SK-N-SH (cell line): ENCODE measurements around the gene SH3PXD2A. TPM values are rescaled to one million over a fixed set of nuclear protein-coding genes. Genes with fewer than 3 reads are reported as not detected.

Experiments used
- CTCF ChIA-PET: fragments of 300-600, 350-600 bp; formaldehyde crosslinking; extraction: SDS; loops from one replicate; lab custom pipeline; 2021; lab: Yijun Ruan, JAX
- POLR2A ChIA-PET: fragments of 350-600 bp; sonication (Branson Sonifier 250); formaldehyde crosslinking; extraction: SDS; loops from one replicate; lab custom pipeline; 2020; ENCODE audit warnings: antibody characterized with exemption, inconsistent platforms; lab: Yijun Ruan, JAX
- DNase-seq: peaks from one replicate; pipeline ENCODE4 v3.0.0; 2012
- H2AFZ ChIP-seq: fragments of 200-600 bp; sonication (generic); 2 replicates; pipeline ENCODE4 v1.8.1; 2016; ENCODE audit warnings: antibody characterized with exemption, mild to moderate bottlenecking, low read depth
- H3F3A ChIP-seq: fragments of 200-600 bp; sonication (generic); replicated peaks from 2 replicates; pipeline ENCODE3; 2016; ENCODE audit warnings: antibody characterized with exemption, mild to moderate bottlenecking; ENCODE audit not compliant: insufficient read depth
- H3K27ac ChIP-seq, 2 experiments: fragments of 200-500 bp in 1 of 2; fragments of 200-600 bp in 1 of 2; sonication (Bioruptor generic) in 1 of 2; sonication (generic), shearing (Covaris generic) in 1 of 2; 2 replicates each; pipeline versions ENCODE4 v1.5.1 to v1.6.1; 2014 to 2016; ENCODE audit warnings: low read depth in 2 of 2, inconsistent platforms in 1 of 2, low read length in 1 of 2, mild to moderate bottlenecking in 1 of 2, mixed read lengths in 1 of 2
- H3K27me3 ChIP-seq: fragments of 200-600 bp; sonication (generic), shearing (Covaris generic); 2 replicates; pipeline ENCODE4 v1.6.1; 2016; ENCODE audit warnings: mixed run types; ENCODE audit not compliant: insufficient read depth
- H3K36me3 ChIP-seq, 2 experiments: fragments of 200-500 bp in 1 of 2; fragments of 200-600 bp in 1 of 2; sonication (Bioruptor generic) in 1 of 2; sonication (generic) in 1 of 2; replicated peaks in 1 of 2; 2 replicates each; pipeline versions ENCODE3 to v1.5.1; 2014 to 2016; ENCODE audit warnings: low read length in 1 of 2, mild to moderate bottlenecking in 1 of 2; ENCODE audit not compliant: insufficient read depth in 2 of 2, control insufficient read depth in 1 of 2
- H3K4me1 ChIP-seq, 2 experiments: fragments of 200-500 bp in 1 of 2; fragments of 200-600 bp in 1 of 2; sonication (Bioruptor generic) in 1 of 2; sonication (generic), shearing (Covaris generic) in 1 of 2; 2 replicates each; pipeline versions ENCODE4 v1.5.1 to v1.6.1; 2014 to 2016; ENCODE audit warnings: low read depth in 1 of 2, low read length in 1 of 2, mixed run types in 1 of 2; ENCODE audit not compliant: insufficient read depth in 2 of 2, control insufficient read depth in 1 of 2
- H3K4me2 ChIP-seq: fragments of 200-600 bp; sonication (generic), shearing (Covaris generic); 2 replicates; pipeline ENCODE4 v1.6.1; 2017; ENCODE audit warnings: mixed run types
- H3K4me3 ChIP-seq, 2 experiments: fragments of 200-500 bp in 1 of 2; fragments of 200-600 bp in 1 of 2; sonication (Bioruptor generic) in 1 of 2; sonication (generic), shearing (Covaris generic) in 1 of 2; 2 replicates each; pipeline versions ENCODE4 v1.5.1 to v1.8.1; 2014 to 2016; ENCODE audit warnings: low read depth in 2 of 2, inconsistent platforms in 1 of 2, low read length in 1 of 2, mild to moderate bottlenecking in 1 of 2, mixed read lengths in 1 of 2, moderate library complexity in 1 of 2
- H3K79me2 ChIP-seq: fragments of 200-600 bp; sonication (generic); 2 replicates; pipeline ENCODE4 v1.8.1; 2017; ENCODE audit warnings: mild to moderate bottlenecking; ENCODE audit not compliant: insufficient read depth
- H3K9ac ChIP-seq: fragments of 200-600 bp; sonication (generic); 2 replicates; pipeline ENCODE4 v1.6.1; 2017; ENCODE audit warnings: mixed run types
- H3K9me2 ChIP-seq: fragments of 200-600 bp; sonication (generic); 2 replicates; pipeline ENCODE4 v1.6.1; 2017; ENCODE audit warnings: mixed run types
- H3K9me3 ChIP-seq: fragments of 200-600 bp; sonication (generic); 2 replicates; pipeline ENCODE4 v1.6.1; 2017; ENCODE audit warnings: mixed run types, mild to moderate bottlenecking, moderate library complexity
- H4K20me1 ChIP-seq: fragments of 200-600 bp; sonication (generic); 2 replicates; pipeline ENCODE4 v1.6.1; 2017; ENCODE audit warnings: mild to moderate bottlenecking, mixed run types; ENCODE audit not compliant: insufficient read depth
- ELF1 ChIP-seq: IDR thresholded peaks from 2 replicates; pipeline ENCODE4 v1.4.0; 2012
- EP300 ChIP-seq, 2 experiments: IDR thresholded peaks; 2 replicates each; pipeline versions ENCODE4 v1.4.0 to v1.6.1; 2012; ENCODE audit warnings: borderline replicate concordance in 1 of 2, low read depth in 1 of 2, low read length in 1 of 2
- FOSL2 ChIP-seq: IDR thresholded peaks from 2 replicates; pipeline ENCODE4 v1.4.0; 2012; ENCODE audit warnings: low read depth, mild to moderate bottlenecking, moderate library complexity, borderline replicate concordance
- FOXJ3 ChIP-seq: sonication (generic); formaldehyde crosslinking; IDR thresholded peaks from 2 replicates; pipeline ENCODE4 v1.5.1; 2020; ENCODE audit warnings: mild to moderate bottlenecking, missing genetic modification reagents
- FOXM1 ChIP-seq: IDR thresholded peaks from 2 replicates; pipeline ENCODE4 v1.4.0; 2012; ENCODE audit warnings: low read depth, mild to moderate bottlenecking
- GATA2 ChIP-seq: sonication (generic); formaldehyde crosslinking; IDR thresholded peaks from 2 replicates; pipeline ENCODE4 v1.5.0; 2020; ENCODE audit warnings: mild to moderate bottlenecking, missing genetic modification reagents
- IRF3 ChIP-seq: fragments of 150-350 bp; IDR thresholded peaks from 2 replicates; pipeline ENCODE4 v1.6.1; 2016; ENCODE audit warnings: mild to moderate bottlenecking, low read depth, low read length
- JUND ChIP-seq: IDR thresholded peaks from 2 replicates; pipeline ENCODE4 v1.4.0; 2012
- MEF2A ChIP-seq: IDR thresholded peaks from 2 replicates; pipeline ENCODE4 v1.4.0; 2012; ENCODE audit warnings: low read depth, borderline replicate concordance
- PBX3 ChIP-seq: IDR thresholded peaks from 2 replicates; pipeline ENCODE4; 2012
- RAD21 ChIP-seq: IDR thresholded peaks from 2 replicates; pipeline ENCODE4 v1.6.1; 2012; ENCODE audit warnings: mild to moderate bottlenecking, low read length
- RCOR1 ChIP-seq: fragments of 150-350 bp; IDR thresholded peaks from 2 replicates; pipeline ENCODE4 v1.6.1; 2017; ENCODE audit warnings: antibody characterized with exemption, low read length
- RFX5 ChIP-seq: IDR thresholded peaks from 2 replicates; pipeline ENCODE4 v1.6.1; 2012; ENCODE audit warnings: mild to moderate bottlenecking, improper control_type of control experiment, low read length
- RXRA ChIP-seq: IDR thresholded peaks from 2 replicates; pipeline ENCODE4 v1.4.0; 2012; ENCODE audit warnings: low read depth, mild to moderate bottlenecking, borderline replicate concordance
- SMC3 ChIP-seq: IDR thresholded peaks from 2 replicates; pipeline ENCODE4 v1.6.1; 2012; ENCODE audit warnings: low read depth, low read length, improper control_type of control experiment
- TAF1 ChIP-seq: IDR thresholded peaks from 2 replicates; pipeline ENCODE4 v1.6.1; 2012; ENCODE audit warnings: low read depth, mild to moderate bottlenecking, low read length, moderate library complexity, borderline replicate concordance
- TCF12 ChIP-seq: IDR thresholded peaks from 2 replicates; pipeline ENCODE4 v1.4.0; 2012
- TEAD4 ChIP-seq: IDR thresholded peaks from 2 replicates; pipeline ENCODE4 v1.4.0; 2012; ENCODE audit warnings: mild to moderate bottlenecking, borderline replicate concordance; ENCODE audit not compliant: insufficient read depth
- USF1 ChIP-seq: IDR thresholded peaks from 2 replicates; pipeline ENCODE4 v1.4.0; 2012; ENCODE audit warnings: low read depth, borderline replicate concordance
- YY1 ChIP-seq: IDR thresholded peaks from 2 replicates; pipeline ENCODE4 v1.4.0; 2012; ENCODE audit warnings: low read depth, mild to moderate bottlenecking
- WGBS: methylation state at CpG from one replicate; pipeline ENCODE4 v1.1.6; 2017; ENCODE audit warnings: low lambda C conversion rate; 5-methylcytosine and 5-hydroxymethylcytosine counted together
- polyA plus RNA-seq, 3 experiments: library from polyadenylated mRNA; depleted of rRNA; stranded (reverse); fragments of >200 nt; gene quantifications; 2 replicates each; pipeline ENCODE4 v1.2.3, GENCODE V29; 2012
- TF ChIP-seq, protein P1 (sequence below): IDR thresholded peaks from 2 replicates; pipeline ENCODE4 v1.4.0; 2012; ENCODE audit warnings: low read depth, borderline replicate concordance
- TF ChIP-seq, protein P2 (sequence below): fragments of 150-350 bp; IDR thresholded peaks from 2 replicates; pipeline ENCODE4 v1.6.1; 2017; ENCODE audit warnings: antibody characterized with exemption, low read length, low read depth, borderline replicate concordance

SH3PXD2A gene
- polyA plus RNA-seq, 1 of the 3 experiments (the other 2 are of a cell fraction) = 2.5 TPM

DNA sequence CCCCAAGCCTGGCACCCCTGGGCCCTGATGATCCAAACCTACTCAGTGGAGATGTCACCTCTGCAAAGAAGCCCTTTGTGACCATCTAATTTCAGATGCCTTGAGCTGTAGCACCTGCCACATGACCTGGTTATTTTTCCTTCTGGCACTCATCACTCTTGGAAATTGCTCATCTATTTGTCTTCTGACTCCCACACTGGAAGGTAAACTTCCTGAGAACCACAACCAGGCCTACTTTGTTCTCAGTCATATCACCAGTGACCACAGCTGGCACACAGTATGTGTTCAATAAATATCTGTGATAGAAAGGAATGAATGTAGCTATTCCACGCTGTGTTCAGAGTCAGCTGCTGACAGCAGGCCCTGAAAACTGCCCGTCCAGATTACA lies 97.1 kb downstream of the SH3PXD2A start:
- POLR2A ChIA-PET = no interaction called here
- Histone ChIP-seq H2AFZ (no peak overlapping the region), H3K9ac (no peak overlapping the region), H3K4me3 (no peak overlapping the region), H3K36me3 (no peaks in the 10 kb centered on the region), H3K4me1 (peaks cover 30 to 45% of the 10 kb centered on the region in 2 experiments; a peak in 3 of 4 replicates), H3K4me2 (peak overlapping the region; percentile 36), H3K9me2 (no peaks in the 10 kb centered on the region), H3K79me2 (peaks cover 17% of the 10 kb centered on the region), H3K9me3 (no peaks in the 10 kb centered on the region), H3K27me3 (no peaks in the 10 kb centered on the region), H3F3A (peaks cover 16% of the 10 kb centered on the region), H3K27ac (peak overlapping the region in 1 of 2 experiments; percentile 66; a peak in 2 of 4 replicates), H4K20me1 (no peaks in the 10 kb centered on the region)
- DNase-seq = no peak
- TF ChIP-seq TCF12 (no peak), ELF1 (no peak), PBX3 (0 out of 2 replicates have a peak, but pooled peaks have one; percentile 20)
- TF ChIP-seq, protein P1, sequence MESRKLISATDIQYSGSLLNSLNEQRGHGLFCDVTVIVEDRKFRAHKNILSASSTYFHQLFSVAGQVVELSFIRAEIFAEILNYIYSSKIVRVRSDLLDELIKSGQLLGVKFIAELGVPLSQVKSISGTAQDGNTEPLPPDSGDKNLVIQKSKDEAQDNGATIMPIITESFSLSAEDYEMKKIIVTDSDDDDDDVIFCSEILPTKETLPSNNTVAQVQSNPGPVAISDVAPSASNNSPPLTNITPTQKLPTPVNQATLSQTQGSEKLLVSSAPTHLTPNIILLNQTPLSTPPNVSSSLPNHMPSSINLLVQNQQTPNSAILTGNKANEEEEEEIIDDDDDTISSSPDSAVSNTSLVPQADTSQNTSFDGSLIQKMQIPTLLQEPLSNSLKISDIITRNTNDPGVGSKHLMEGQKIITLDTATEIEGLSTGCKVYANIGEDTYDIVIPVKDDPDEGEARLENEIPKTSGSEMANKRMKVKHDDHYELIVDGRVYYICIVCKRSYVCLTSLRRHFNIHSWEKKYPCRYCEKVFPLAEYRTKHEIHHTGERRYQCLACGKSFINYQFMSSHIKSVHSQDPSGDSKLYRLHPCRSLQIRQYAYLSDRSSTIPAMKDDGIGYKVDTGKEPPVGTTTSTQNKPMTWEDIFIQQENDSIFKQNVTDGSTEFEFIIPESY = no peak
- WGBS = 64% methylated on average over 2 of the region's 2 CpGs
- CTCF ChIA-PET = interaction anchor here (1.0 to 1.4 kb wide), 5 partner anchors 10 to 96 kb away, joined by 3 to 5 read pairs (median 3); no protein-coding TSS in a partner anchor

DNA sequence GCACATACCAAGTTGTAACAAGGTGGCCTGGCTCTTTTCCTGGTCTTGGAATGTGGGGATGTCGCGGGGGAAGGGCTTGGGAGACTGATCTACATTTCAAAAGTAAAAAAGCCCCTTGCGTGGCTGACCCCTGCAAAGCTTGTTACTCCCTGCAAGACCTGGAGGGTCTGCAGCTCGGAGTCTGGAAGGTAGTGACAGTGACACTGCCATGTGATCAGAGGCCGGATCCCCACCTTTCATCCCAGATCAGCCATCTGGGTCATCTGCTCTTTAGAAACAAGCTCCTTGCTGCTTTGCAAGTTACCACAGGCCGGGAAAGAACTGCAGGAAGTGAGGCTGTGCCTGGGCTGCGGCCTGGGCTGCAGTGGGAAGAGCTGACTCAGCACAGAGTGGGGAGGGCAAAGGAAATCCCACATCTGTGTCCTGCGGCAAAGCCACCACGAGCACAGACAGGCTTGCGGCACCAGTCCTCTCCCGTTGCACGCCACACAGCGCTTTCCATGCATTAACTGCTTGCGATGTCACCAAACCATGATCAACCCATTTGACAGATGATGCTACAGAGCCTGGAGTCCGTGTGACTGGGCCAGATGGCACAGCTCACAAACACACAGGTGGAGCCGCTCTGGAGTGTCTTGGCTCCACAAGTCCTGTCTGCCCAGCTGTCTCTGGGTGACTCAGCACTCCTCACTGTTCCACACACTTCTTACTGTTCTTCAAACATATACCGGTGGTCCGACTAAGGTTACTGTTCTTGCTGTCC lies 97.7 kb downstream of the SH3PXD2A start:
- DNase-seq = no peak
- WGBS = 59% methylated on average over 14 of the region's 18 CpGs
- H3K4me2 ChIP-seq = peak overlapping the region; percentile 36
- H3K27me3 ChIP-seq = no peaks in the 10 kb centered on the region
- peak overlapping the region; percentile 39; the same call in 1 of the 2 replicates for H3K9ac ChIP-seq
- H3K9me3 ChIP-seq = no peaks in the 10 kb centered on the region
- H3K4me1 ChIP-seq = peaks cover 24 to 40% of the 10 kb centered on the region in 2 experiments; a peak in 2 of 4 replicates
- peak overlapping the region in 1 of 2 experiments; percentile 66; a peak in 2 of 4 replicates for H3K27ac ChIP-seq
- ChIA-PET POLR2A (no interaction called here), CTCF (interaction anchor here (1.1 kb wide), 2 partner anchors 10 to 92 kb away, joined by 3 read pairs; no protein-coding TSS in a partner anchor)
- H2AFZ ChIP-seq = no peak overlapping the region
- H3K36me3 ChIP-seq = peaks cover 0 to under 1% of the 10 kb centered on the region in 2 experiments
- H3K4me3 ChIP-seq = no peak overlapping the region
- H3F3A ChIP-seq = peaks cover 16% of the 10 kb centered on the region
- no peaks in the 10 kb centered on the region for H4K20me1 ChIP-seq
- peaks cover 12% of the 10 kb centered on the region for H3K79me2 ChIP-seq
- H3K9me2 ChIP-seq = no peaks in the 10 kb centered on the region
- no peak for TF ChIP-seq RXRA
- no peak for TF ChIP-seq TAF1
- TF ChIP-seq TEAD4 = no peak
- TF ChIP-seq TCF12 = peak; percentile 72
- TF ChIP-seq SMC3 = no peak
- TF ChIP-seq, protein P2, sequence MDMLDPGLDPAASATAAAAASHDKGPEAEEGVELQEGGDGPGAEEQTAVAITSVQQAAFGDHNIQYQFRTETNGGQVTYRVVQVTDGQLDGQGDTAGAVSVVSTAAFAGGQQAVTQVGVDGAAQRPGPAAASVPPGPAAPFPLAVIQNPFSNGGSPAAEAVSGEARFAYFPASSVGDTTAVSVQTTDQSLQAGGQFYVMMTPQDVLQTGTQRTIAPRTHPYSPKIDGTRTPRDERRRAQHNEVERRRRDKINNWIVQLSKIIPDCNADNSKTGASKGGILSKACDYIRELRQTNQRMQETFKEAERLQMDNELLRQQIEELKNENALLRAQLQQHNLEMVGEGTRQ = no peak
- TF ChIP-seq USF1 = no peak
- TF ChIP-seq FOXJ3 = no peak
- TF ChIP-seq FOXM1 = no peak
- TF ChIP-seq EP300 (IDR thresholded peaks at IDR 0.05; ENCODE audit: borderline replicate concordance in 1 of 2, low read depth in 1 of 2, low read length in 1 of 2) = no peak
- no peak for TF ChIP-seq GATA2 (CRISPR knock-in tag)
- TF ChIP-seq RCOR1 = no peak
- TF ChIP-seq MEF2A = no peak
- TF ChIP-seq RFX5 = no peak
- peak; percentile 39; the same call in 1 of the 2 replicates for TF ChIP-seq JUND
- TF ChIP-seq FOSL2 = peak; percentile 47; the same call in 1 of the 2 replicates
- no peak for TF ChIP-seq YY1
- 0 out of 2 replicates have a peak, but pooled peaks have one; percentile 33 for TF ChIP-seq ELF1
- no peak for TF ChIP-seq RAD21
- TF ChIP-seq IRF3 = no peak
